Activated naive CD4-positive, alpha-beta T cell (primary cell): ENCODE measurements around the gene PFN4.
A peak's percentile ranks its signal among the peaks of the same experiment; 100 is the strongest.

Experiments
- DNase-seq, 4 experiments: peaks; one replicate each; lab custom pipeline; 2025; lab: John Stamatoyannopoulos, UW

The PFN4 gene

GRCh38 chr2:24077879-24078278 is 45.3 kb downstream of the PFN4 start:
- DNase-seq: no peak

GRCh38 chr2:24077535-24077877 is 45.6 kb downstream of the PFN4 start:
- DNase-seq: no peak

DNA sequence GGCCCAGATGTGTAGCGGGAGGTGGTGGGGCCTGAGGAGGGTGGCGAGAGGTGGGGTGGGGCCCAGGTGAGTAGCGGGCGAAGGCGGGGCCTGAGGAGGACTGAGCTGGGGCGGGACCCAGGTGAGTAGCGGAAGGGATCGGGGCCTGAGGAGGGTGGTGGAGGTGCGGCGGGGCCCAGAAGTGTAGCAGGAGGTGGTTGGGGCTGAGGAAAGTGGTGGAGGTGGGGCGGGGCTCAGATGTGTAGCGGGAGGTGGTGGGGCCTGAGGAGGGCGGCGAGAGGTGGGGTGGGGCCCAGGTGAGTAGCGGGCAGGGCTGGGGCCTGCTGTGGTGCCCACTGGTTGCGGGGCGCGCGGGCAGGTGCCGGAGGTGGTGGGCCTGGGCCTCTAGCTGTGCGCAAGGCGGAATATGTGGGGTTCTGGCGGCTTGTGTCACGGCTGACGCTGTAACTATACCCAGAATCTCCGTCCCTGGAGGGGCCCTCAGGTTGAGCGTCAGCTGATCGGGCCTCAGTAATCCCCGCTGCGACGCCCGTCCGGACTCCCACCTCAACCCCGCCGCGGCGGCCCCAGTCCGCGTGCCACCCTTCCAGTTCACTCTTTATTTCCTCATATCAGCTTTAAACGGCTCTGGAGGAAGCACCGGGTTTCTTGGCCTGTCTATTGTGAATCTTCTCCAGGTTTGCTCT is 46.1 kb downstream of the PFN4 start:
- DNase-seq: peak in 1 of 4 experiments; percentile 46

GRCh38 chr2:24075915-24076848 is 47.0 kb downstream of the PFN4 start, which contains the start of gene SF3B6:
SF3B6 (minus strand) TSS chr2:24076326; CDS start chr2:24076229, 97 bp downstream.
- DNase-seq: peak; percentile 92 to 99 (median 97)

DNA sequence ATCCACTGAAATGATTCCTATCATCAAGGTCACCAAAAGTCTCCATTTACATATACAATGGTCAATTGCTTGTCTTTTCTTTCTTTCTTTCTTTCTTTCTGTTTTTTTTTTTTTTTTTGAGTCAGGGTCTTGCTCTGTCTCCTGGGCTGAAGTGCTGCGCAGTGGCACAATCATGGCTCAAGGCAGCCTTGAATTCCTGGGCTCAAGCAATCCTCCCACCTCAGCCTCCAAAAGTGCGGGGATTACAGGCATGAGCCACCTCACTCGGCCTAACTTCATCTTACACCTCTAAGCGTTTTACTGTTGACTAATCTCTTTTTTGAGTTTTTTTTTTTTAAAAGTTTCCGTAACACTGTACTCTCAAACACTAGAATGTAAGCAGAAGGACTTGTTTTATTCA is 47.9 kb downstream of the PFN4 start:
- DNase-seq: no peak

DNA sequence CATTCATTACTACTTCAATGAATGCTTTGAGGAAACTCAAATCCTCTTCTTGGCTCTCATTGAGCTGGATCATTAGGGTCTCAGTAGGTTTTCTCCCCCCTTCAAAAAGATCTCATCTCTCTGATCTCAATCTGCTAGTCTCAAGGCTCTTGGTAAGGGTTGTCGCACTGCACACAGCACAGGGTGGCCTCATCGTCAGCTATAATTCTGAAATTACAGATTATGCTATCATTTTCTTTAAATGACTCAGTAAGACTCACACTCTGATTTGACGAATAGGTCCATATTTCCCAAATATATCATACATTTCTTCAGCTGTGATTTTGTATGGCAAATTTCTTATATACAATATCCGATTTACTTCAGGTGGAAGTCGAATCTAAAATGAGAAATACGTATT is 49.3 kb downstream of the PFN4 start:
- DNase-seq: no peak

- no peak for DNase-seq
These were observed 50.9 kb downstream of the PFN4 start for GRCh38 chr2:24072259-24072658.

- no peak for DNase-seq
These were observed 57.8 kb downstream of the PFN4 start for GRCh38 chr2:24065341-24065740.
